ENCODE data around the gene ASIP.
"Not testable (repeated sequence)": the region's sequence is repeated elsewhere in the genome, so short reads cannot be mapped to it uniquely, and the experiment has no call there.

ASIP gene

DNA sequence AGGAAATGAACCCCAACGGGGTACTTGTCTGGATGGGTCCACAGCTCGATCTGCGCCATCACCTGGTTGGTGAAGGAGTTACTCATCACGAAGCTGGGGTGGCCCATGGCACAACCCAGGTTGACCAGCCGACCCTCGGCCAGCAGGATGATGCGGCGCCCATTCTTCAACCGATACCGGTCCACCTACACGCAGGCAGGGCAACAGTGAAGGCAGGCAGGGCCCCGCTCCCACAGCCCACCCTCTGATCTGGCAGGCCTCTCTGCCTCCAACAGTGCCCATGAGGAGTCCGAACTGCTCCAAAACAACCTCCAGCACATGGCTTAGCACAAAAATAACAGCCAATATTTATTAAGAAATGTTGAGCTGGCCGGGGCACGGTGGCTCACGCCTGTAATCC, 44.2 kb downstream of the ASIP start:
- no peak for DNase-seq (ENCODE audit: low spot score)

- DNase-seq (ENCODE audit: low spot score) = not testable (repeated sequence)
Observed at GRCh38 chr20:34287500-34287899, 46.3 kb downstream of the ASIP start.

GRCh38 chr20:34290471-34290870, 49.2 kb downstream of the ASIP start:
- DNase-seq (ENCODE audit: low spot score) = no peak

DNA sequence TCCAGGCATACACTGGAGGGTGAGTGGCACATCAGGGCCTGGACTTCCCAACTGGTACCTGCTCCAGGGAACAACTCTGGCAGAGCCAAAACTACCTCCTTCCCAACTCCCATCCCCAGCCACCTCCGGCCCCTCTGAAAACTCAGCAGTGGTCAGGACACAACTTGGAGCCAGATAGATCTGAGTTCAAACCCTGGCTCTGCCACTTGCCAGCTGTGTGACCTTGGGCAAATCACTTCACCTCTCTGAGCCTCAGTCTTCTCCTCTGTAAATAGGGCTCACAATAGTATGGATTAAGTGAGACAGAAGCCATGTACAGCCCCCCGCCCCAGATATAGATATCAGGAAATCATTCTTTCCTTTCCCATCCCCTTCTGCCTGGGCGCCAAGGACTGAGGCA, 51.3 kb downstream of the ASIP start:
- no peak for DNase-seq (ENCODE audit: low spot score)

DNA sequence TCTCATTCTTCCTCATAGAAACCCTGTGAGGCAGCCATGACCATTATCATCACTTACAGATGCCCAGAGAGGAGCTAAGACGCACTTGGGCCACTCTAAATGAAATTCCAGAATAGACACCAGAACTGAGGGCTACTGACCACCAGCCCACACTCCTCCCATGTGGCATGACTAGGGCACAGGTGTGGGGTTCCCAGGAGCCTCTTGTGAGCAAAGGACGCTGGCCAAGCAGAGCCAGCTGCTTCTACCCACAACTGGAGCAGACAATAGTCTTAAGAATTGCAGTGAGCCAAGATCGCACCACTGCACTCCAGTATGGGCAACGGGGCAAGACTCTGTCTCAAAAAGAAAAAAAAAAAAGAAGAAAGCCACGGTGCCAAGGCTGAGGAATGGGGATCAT, 51.9 kb downstream of the ASIP start:
- DNase-seq (ENCODE audit: low spot score) = no peak

GRCh38 chr20:34293589-34293988, 52.4 kb downstream of the ASIP start:
- no peak for DNase-seq (ENCODE audit: low spot score)

- DNase-seq (ENCODE audit: low spot score) = no peak
Observed at GRCh38 chr20:34294563-34294962, 53.3 kb downstream of the ASIP start.

DNA sequence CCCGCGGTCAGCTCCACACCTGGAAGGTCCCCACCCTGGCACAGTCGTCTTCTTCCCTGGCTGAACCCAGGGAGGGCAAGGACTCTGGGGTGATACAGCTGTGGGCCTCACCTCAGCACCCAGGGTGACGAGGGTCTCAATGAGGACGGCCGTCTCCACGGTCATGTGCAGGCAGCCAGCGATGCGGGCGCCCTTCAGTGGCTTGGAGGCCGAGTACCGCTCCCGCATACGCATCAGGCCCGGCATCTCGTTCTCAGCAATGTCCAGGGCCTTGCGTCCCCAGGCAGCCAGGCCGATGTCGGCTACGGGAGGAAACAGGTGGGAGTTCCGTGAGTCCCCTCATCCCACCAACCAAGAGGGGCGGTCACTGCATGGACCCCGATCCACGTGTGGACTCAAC, 54.1 kb downstream of the ASIP start:
- DNase-seq (ENCODE audit: low spot score) = no peak

DNA sequence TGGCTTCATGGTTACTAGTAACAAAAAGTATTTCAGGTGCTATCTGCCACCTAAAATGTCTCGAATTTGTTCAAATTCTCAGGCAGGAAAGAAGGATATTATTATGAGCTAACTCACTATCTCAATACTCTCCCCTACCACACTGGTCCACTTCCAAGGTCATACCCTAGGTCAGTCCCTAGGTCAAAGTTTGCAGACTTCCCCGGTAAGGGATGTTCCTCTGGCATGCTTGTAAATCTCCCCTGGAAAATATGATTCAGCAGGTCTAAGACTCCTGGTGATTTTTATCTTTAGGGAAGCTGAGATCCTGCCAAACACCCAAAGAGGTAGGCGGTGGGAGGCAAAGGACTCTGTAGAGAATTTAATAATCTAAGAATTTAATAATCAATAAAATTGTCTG, 55.2 kb downstream of the ASIP start:
- DNase-seq (ENCODE audit: low spot score) = no peak

GRCh38 chr20:34298294-34298784, 57.1 kb downstream of the ASIP start:
- not testable (repeated sequence) for DNase-seq (ENCODE audit: low spot score)

- DNase-seq (ENCODE audit: low spot score) = no peak
Observed at GRCh38 chr20:34299556-34300255, 58.5 kb downstream of the ASIP start.

DNA sequence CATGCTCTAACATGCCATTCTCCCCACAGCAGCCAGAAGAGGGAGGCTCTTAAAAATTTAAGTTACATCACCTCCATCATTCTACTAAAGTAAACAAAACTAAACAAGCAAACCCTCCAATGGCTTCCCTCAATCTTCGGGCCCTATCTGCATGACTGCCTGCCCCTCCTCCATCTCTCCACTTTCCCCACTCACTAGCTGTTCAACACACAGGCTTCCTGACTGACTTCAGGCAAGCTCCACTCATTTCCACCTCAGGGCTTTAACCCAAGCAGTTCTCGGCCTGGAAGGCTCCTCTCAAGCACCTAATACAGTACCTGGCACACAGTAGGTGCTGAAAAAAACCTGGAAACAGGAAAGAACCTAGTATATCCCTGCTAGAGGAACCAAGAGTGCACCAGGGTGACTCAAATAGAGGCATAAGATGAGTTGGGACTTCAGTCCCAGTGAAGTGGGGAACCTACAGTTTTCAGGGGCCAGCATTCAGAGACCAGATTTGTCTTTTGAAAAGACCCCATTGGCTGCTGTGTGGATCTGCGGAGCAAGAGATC, 59.1 kb downstream of the ASIP start:
- DNase-seq (ENCODE audit: low spot score) = no peak

- DNase-seq (ENCODE audit: low spot score) = no peak
Observed at GRCh38 chr20:34300809-34301586, 59.8 kb downstream of the ASIP start.

DNA sequence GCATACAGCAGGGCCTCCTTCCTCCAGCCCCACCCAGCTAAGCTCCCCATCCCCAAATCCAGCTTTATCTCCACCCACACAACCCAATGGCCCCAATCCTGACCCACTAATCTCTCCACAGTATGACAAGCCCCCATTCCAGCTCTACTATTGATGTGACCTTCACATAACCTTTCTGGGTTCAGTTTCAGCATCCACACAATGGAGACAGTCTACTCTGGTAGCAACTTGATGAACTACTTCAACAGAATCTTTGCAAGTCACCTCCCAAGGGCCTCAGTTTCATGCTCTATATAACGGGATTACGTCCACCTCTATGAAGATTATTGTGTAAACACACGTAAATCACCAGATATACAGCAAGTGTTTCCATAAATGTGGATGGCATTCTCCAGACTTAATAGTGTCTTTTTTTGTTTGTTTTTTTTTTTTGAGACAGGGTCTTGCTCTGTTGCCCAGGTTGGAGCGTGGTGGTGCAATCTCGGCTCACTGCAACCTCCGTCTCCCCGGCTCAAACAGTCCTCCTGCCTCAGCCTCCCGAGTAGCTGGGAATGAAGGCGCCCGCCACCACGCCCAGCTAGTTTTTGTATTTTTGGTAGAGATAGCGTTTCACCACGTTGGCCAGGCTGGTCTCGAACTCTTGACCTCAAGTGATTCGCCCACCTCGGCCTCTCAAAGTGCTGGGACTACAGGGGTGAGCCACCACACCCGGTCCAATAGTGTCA, 60.5 kb downstream of the ASIP start:
- no peak for DNase-seq (ENCODE audit: low spot score)

DNA sequence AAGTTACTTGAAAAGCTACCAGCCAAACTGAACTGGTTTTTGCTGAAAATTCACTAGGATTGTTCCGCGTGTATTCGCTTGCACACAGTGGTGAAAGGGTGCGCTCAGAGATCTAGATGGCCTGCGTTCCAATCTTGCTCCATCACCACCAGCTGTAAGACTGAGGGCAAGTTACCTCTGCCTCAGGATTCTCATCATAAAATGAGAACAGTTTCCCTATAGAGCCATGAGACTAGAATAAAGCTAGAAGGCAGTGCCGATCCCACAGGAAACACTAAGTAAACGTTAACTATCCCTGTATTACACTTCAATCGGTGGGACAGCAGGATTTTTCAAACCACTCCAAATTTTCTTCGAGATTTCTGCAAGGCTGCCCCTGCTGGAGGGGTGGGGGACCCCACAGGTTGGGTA, 61.1 kb downstream of the ASIP start:
- DNase-seq (ENCODE audit: low spot score) = no peak

GRCh38 chr20:34302723-34303533, 61.7 kb downstream of the ASIP start, which contains the start of gene AHCY:
Gene AHCY, minus strand, starts transcription at chr20:34303355. Its CDS starts 85 bp downstream, at chr20:34303270.
- peak; percentile 95 for DNase-seq (ENCODE audit: low spot score)

DNA sequence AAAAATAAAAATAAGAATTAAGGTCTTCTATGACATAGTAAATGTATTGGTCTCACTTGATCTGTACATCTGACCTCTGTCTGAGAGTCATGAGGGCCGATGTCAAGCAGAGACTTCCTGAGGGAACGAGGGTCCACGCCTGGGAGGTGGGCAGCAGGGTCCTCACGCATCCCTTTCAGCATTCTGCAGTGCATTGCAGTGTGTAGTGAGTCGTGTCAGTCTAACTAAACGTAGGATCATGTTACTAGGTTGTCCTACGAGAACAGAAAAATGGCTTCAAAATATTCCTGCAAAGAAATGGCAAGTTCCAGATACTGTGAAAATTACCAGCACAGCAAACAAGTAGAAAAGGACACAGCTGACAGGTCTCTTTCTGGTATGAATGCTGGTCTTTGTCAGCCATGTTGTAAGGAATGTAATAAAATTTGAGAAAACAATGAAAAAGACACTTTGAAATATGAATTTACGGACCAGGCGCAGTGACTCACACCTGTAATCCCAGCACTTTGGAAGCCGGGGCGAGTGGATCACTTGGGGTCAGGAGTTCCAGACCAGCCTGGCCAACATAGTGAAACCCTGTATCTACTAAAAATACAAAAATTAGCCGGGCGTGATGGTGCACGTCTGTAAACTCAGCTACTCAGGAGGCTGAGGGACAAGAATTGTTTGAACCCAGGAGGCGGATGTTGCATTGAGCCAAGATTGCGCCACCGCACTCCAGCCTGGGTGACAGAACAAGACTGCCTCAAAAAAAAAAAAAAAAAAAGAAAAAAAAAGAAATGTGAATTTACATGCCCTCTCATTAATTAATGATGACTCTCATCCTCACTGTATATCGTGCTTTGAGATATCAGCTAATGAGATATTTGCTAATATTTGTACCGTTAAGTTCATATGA, 64.4 kb downstream of the ASIP start:
- DNase-seq (ENCODE audit: low spot score) = no peak

GRCh38 chr20:34309691-34310090, 68.5 kb downstream of the ASIP start:
- no peak for DNase-seq (ENCODE audit: low spot score)

DNA sequence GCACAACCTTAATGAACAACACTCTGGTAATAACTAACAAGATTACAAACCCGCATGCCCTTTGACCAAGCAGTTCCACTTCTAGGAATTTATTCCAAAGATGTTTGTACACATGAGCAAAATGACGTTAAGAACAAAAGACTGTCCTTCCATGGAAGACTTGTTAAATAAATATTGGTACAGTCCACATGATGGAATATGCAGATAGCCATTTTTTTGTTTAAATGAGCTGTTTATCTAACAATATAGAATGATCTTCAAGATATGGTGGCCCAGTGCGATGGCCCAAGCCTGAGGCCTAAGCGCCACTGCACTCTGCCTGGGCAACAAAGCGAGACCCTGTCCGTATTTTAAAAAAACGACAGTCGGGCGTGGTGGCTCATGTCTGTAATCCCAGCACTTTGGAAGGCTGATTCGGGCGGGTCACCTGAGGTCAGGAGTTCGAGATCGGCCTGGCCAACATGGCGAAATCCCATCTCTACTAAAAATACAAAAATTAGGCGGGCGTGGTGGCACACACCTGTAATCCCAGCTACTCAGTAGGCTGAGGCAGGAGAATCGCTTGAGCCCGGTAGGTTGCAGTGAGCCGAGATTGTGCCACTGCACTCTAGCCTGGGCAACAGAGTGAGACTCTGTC, 69.4 kb downstream of the ASIP start:
- DNase-seq (ENCODE audit: low spot score) = no peak

All from activated CD4-positive, alpha-beta T cell treated with anti-CD3 and anti-CD28 coated beads, Interleukin-2, Interleukin-4, amounts not matched to agents 100 ng/mL and 50 ng/mL, durations not matched to agents 16 hours and 8 hours (primary cell).